GM21526 (cell line): ENCODE data around the gene COL25A1.

Source experiments
- ATAC-seq: cut with Tn5 transposase; IDR thresholded peaks from one replicate; pipeline ENCODE4 v1.9.1; 2021; ENCODE audit warnings: moderate library complexity; ENCODE audit not compliant: unreplicated experiment, low FRiP score

Gene COL25A1

GRCh38 chr4:108788731-108789130, 513.7 kb downstream of the COL25A1 start:
- ATAC-seq: no peak

GRCh38 chr4:108787724-108788123, 514.7 kb downstream of the COL25A1 start:
- ATAC-seq: no peak

- no peak for ATAC-seq
Measured at GRCh38 chr4:108787106-108787505, 515.4 kb downstream of the COL25A1 start.

- no peak for ATAC-seq
Measured at GRCh38 chr4:108786351-108786750, 516.1 kb downstream of the COL25A1 start.

- no peak for ATAC-seq
Measured at GRCh38 chr4:108783665-108784463, 518.6 kb downstream of the COL25A1 start.

GRCh38 chr4:108779958-108780357, 522.5 kb downstream of the COL25A1 start:
- ATAC-seq: no peak

GRCh38 chr4:108777388-108777787, 525.1 kb downstream of the COL25A1 start:
- ATAC-seq: no peak

- no peak for ATAC-seq
Measured at GRCh38 chr4:108775921-108776320, 526.5 kb downstream of the COL25A1 start.

- ATAC-seq: no peak
Measured at GRCh38 chr4:108774809-108775530, 527.5 kb downstream of the COL25A1 start.

GRCh38 chr4:108772402-108772801, 530.1 kb downstream of the COL25A1 start:
- no peak for ATAC-seq

- ATAC-seq: no peak
Measured at GRCh38 chr4:108766058-108766457, 536.4 kb downstream of the COL25A1 start.

GRCh38 chr4:108763986-108764385, 538.5 kb downstream of the COL25A1 start:
- no peak for ATAC-seq

- no peak for ATAC-seq
Measured at GRCh38 chr4:108763226-108763593, 539.2 kb downstream of the COL25A1 start.

- ATAC-seq: peak; percentile 58
Measured at GRCh38 chr4:108762559-108763225, 539.8 kb downstream of the COL25A1 start, which contains the start of gene ETNPPL. Gene ETNPPL, minus strand, starts transcription at chr4:108763053. Its CDS starts 155 bp downstream, at chr4:108762898.
